GM19099 (cell line): ENCODE results near the gene AMTN.

Source experiments
- POLR2A ChIP-seq: IDR thresholded peaks from 3 replicates; pipeline ENCODE4 v1.6.1; 2011; ENCODE audit warnings: low read depth; ENCODE audit not compliant: insufficient read length; ENCODE audit errors: extremely low read depth

The AMTN gene

GRCh38 chr4:70538869-70539268, 20.5 kb downstream of the AMTN start:
- no peak for TF ChIP-seq POLR2A

DNA sequence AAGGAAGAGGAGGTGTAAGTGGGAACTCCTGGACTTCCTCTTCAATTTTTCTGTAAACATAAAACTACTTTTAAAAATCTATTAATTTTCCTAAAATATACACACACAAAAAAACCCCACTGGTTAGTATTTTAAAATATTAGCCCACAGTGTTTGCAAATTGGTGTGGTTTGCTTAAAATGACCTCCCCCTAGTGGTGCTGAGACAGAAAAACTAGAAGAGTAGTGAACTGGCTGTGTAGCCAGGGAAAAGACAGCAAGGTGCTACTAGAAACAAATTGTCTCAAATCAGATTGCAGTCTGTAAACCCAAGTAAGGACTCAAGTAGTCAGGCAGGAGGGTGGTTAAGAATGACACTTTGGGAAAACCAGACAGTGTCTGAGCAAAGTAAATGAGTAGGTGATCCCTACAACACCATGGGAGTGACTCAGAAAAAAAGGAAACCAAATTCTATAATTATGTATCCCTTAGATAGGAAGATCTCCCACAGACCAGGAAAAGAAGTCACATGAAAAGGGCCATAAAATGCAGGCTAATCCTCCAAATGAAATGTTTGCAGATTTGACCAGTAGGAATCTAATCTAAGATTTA, 26.0 kb downstream of the AMTN start:
- TF ChIP-seq POLR2A, result no peak

DNA sequence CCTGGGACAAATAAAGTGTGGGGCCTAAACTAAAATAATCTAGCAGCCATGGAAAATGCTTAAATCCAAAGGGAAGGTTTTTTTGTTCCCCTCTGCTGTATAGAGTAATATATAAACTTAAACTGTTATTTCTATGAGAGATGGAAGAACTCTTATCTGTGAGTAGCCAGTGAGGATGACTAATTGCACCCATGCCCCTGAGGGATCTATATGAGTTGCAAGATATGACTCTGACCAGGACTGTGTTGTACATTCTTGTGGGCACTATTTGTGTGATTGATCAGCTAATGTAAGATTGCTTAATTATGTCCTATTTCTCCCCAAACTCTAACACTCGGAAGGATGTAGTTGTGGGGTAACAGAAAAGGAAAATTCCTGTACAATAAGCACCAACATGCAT, 38.5 kb downstream of the AMTN start:
- TF ChIP-seq POLR2A, result no peak

DNA sequence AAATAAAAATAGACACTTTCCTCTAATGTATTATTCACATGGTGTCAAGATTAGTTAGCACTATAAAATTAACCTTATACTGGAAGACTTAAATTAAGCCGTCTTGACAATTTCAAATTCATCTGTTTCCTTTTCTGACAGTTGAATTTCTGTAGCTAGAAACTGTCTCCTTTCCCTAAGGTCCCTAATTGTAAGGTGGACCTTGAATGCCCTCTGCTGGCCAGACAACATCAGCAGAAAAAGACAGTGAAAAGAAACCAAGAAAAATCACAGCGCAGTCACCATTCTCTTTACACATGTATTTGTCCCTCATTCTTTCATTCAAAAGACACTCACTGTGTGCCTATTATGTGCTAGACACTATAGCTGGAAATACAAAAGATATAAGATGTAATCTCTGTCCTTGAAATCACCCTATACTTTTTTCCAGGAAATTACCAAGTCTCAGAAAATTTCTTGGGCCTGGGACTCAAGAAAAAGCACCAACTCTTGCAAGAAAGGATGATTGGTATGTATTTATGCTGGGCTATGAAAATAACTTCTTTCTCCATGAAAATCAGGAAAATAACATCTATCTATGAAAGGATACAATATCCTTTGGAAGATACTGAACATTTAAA, 41.0 kb downstream of the AMTN start:
- TF ChIP-seq POLR2A, result no peak

DNA sequence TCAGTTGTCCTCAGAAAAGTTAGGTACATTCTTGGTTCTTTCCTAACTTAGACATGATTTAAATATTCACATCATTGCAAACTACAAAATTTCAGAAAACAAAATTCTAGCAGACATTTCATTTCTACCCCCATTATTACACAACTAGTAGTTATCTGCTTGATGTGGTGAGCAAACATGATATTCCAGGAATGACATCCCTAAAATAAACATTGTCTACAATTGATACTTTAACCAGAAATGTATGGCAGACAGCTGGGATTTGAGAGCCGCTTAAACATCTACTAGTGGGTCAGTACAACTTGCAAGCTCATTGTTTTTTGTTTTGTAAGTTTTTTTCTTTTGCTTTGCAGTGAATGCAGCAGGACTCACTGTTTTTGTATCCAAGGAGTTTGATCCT, 41.6 kb downstream of the AMTN start:
- TF ChIP-seq POLR2A, result no peak

- no peak for TF ChIP-seq POLR2A
Observed at GRCh38 chr4:70564033-70564432, 45.7 kb downstream of the AMTN start.

- TF ChIP-seq POLR2A, result no peak
Observed at GRCh38 chr4:70570796-70571195, 52.4 kb downstream of the AMTN start.

GRCh38 chr4:70571772-70572171, 53.4 kb downstream of the AMTN start:
- no peak for TF ChIP-seq POLR2A

DNA sequence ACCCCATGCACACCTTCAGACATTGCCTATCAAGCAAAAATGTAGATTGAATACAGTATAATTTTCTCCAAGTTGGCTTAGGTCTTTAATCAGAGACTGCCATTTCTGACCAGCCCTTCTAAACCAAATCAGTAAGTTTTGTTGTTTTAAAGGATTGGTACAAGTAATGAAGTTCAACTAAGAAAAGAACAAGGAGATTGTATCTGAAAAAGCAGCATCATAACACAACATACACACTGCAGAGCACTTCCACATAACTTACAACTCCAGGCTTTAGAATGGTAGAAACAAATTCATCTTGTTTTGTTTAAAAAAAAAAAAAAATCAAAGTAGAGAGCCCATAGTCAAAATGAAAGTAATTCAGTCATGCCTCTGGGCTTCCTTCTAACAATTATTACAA, 57.6 kb downstream of the AMTN start:
- no peak for TF ChIP-seq POLR2A

GRCh38 chr4:70577220-70577927, 59.0 kb downstream of the AMTN start:
- no peak for TF ChIP-seq POLR2A

DNA sequence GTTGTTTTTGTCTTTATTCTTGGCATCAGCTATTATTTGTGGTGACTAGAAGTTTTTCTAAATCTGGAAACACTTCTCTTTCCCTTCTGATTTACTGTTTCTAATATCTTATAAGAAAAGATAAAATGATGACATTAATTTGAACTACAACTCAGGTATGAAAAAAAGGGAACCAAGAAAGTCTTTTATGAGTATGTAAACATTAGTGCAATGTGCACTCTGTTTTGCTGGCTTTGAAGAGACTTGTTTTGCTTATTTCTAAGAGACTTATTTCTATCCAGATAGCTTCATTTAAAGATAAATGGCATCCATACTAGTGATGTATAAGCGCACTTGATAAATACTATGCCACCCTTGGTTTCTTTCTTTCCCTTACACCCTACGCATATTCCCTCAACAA, 63.6 kb downstream of the AMTN start:
- no peak for TF ChIP-seq POLR2A
